B cell (primary cell): ENCODE measurements around the gene CCT4. TPM values are rescaled to one million over a fixed set of nuclear protein-coding genes. Genes with fewer than 3 reads are reported as not detected.

ENCODE experiments used
- ATAC-seq: fragments of 200-7000 bp; cut with Tn5 transposase; one replicate; pipeline ENCODE4 v1.10.0; 2021; ENCODE audit warnings: low read depth, mild to moderate bottlenecking, moderate number of reproducible peaks, moderate library complexity
- CTCF ChIA-PET: fragments of 350-600 bp; sonication (Branson Sonifier 250); formaldehyde crosslinking; loops from one replicate; lab custom pipeline; 2021; ENCODE audit warnings: antibody characterized with exemption, inconsistent platforms; lab: Charles Lee
- POLR2A ChIA-PET: fragments of 350-600 bp; sonication (Branson Sonifier 250); formaldehyde crosslinking; loops from one replicate; lab custom pipeline; 2021; ENCODE audit warnings: antibody characterized with exemption; lab: Charles Lee
- DNase-seq: peaks from one replicate; pipeline ENCODE4 v3.0.0; 2013
- H2AFZ ChIP-seq: 2 replicates; pipeline ENCODE4 v1.6.1; 2012; ENCODE audit warnings: mild to moderate bottlenecking, low read depth, low read length; ENCODE audit not compliant: insufficient read depth, poor library complexity, severe bottlenecking
- H3K27ac ChIP-seq, 2 donors: 1 replicate in 1 of 2; 2 replicates in 1 of 2; pipeline ENCODE4 v1.5.1; 2012 to 2013; ENCODE audit warnings: low read length in 2 of 2, mild to moderate bottlenecking in 2 of 2, moderate library complexity in 1 of 2
- H3K27me3 ChIP-seq, 4 experiments: fragments of 200-600 bp in 1 of 4; sonication (generic) in 1 of 4; replicated peaks in 1 of 4; 1 replicate in 2 of 4; 2 replicates in 2 of 4; pipeline versions ENCODE4 v1.6.1 to v1.7.0; 2013 to 2016; ENCODE audit warnings: low read length in 3 of 4, mild to moderate bottlenecking in 2 of 4, mixed read lengths in 1 of 4, moderate library complexity in 1 of 4; ENCODE audit not compliant: insufficient read depth in 4 of 4, control insufficient read depth in 3 of 4; ENCODE audit errors: control extremely low read depth in 1 of 4
- H3K36me3 ChIP-seq, 2 experiments: replicated peaks in 1 of 2; 1 replicate in 1 of 2; 2 replicates in 1 of 2; pipeline versions ENCODE4 v1.6.1 to v1.7.1; 2013; ENCODE audit warnings: low read length in 1 of 2; ENCODE audit not compliant: insufficient read depth in 2 of 2, control insufficient read depth in 1 of 2; ENCODE audit errors: control extremely low read depth in 1 of 2, extremely low read depth in 1 of 2
- H3K4me1 ChIP-seq, 2 donors: fragments of 200-600 bp in 1 of 2; sonication (generic) in 1 of 2; 1 replicate in 1 of 2; 2 replicates in 1 of 2; pipeline versions ENCODE4 v1.5.1 to v1.6.1; 2013 to 2017; ENCODE audit warnings: low read length in 2 of 2; ENCODE audit not compliant: control insufficient read depth in 2 of 2, insufficient read depth in 2 of 2
- H3K4me2 ChIP-seq: replicated peaks from 2 replicates; pipeline ENCODE3; 2012; ENCODE audit warnings: mild to moderate bottlenecking, low read depth, low read length; ENCODE audit not compliant: poor library complexity, severe bottlenecking
- H3K4me3 ChIP-seq, 5 experiments: fragments of 200-600 bp in 1 of 5; sonication (generic) in 1 of 5; 1 replicate in 3 of 5; 2 replicates in 2 of 5; pipeline versions ENCODE4 v1.5.1 to v1.7.0; 2011 to 2016; ENCODE audit warnings: low read length in 4 of 5, mild to moderate bottlenecking in 4 of 5, low read depth in 2 of 5, control low read depth in 1 of 5, moderate library complexity in 1 of 5; ENCODE audit not compliant: insufficient read depth in 1 of 5; ENCODE audit errors: control extremely low read depth in 1 of 5, extremely low read depth in 1 of 5
- H3K79me2 ChIP-seq: fragments of 200-600 bp; sonication (generic); one replicate; pipeline ENCODE4 v1.6.0; 2016; ENCODE audit warnings: low read length; ENCODE audit not compliant: control insufficient read depth, insufficient read depth
- H3K9ac ChIP-seq: fragments of 200-600 bp; sonication (generic); 2 replicates; pipeline ENCODE4 v1.6.1; 2017; ENCODE audit warnings: mild to moderate bottlenecking, low read length, moderate library complexity
- H3K9me3 ChIP-seq, 3 donors: one replicate each; pipeline versions ENCODE4 v1.6.1 to v1.7.1; 2013; ENCODE audit warnings: low read length in 2 of 3; ENCODE audit not compliant: control insufficient read depth in 2 of 3, insufficient read depth in 1 of 3; ENCODE audit errors: control extremely low read depth in 1 of 3
- H4K20me1 ChIP-seq: 2 replicates; pipeline ENCODE4 v1.6.0; 2012; ENCODE audit warnings: mild to moderate bottlenecking, low read length; ENCODE audit not compliant: insufficient read depth, control insufficient read depth, poor library complexity, severe bottlenecking
- H3K27ac Mint-ChIP-seq: one replicate; pipeline ENCODE4 v1.8.0; 2021; ENCODE audit warnings: mixed read lengths
- H3K27me3 Mint-ChIP-seq: one replicate; pipeline ENCODE4 v1.8.0; 2021; ENCODE audit warnings: mixed read lengths
- H3K4me1 Mint-ChIP-seq: one replicate; pipeline ENCODE4 v1.8.0; 2021; ENCODE audit warnings: mixed read lengths
- H3K4me3 Mint-ChIP-seq: one replicate; pipeline ENCODE4 v1.8.0; 2021; ENCODE audit warnings: mixed read lengths
- H3K9me3 Mint-ChIP-seq: one replicate; pipeline ENCODE4 v1.8.0; 2022; ENCODE audit warnings: mixed read lengths; ENCODE audit not compliant: insufficient read depth
- CTCF ChIP-seq: fragments of 200-600 bp; IDR thresholded peaks from one replicate; pipeline ENCODE4 v1.8.0; 2022; ENCODE audit warnings: antibody characterized with exemption, mild to moderate bottlenecking
- EZH2 ChIP-seq: IDR thresholded peaks from 2 replicates; pipeline ENCODE4 v1.6.1; 2012; ENCODE audit warnings: borderline replicate concordance, low read depth, mild to moderate bottlenecking, moderate library complexity, low read length; ENCODE audit not compliant: insufficient read depth, poor library complexity, severe bottlenecking
- WGBS: methylation state at CpG from one replicate; pipeline ENCODE4 v1.1.5; 2013; ENCODE audit warnings: missing lambda C conversion rate; ENCODE audit not compliant: insufficient coverage; 5-methylcytosine and 5-hydroxymethylcytosine counted together
- intact Hi-C: fragments of 100-400 bp; cut with micrococcal nuclease; formaldehyde crosslinking; loops from one replicate; pipeline ENCODE4 v1.10.0; 2022
- polyA plus RNA-seq: library from polyadenylated mRNA; depleted of rRNA; stranded (reverse); fragments of >200 nt; gene quantifications from 2 replicates; pipeline ENCODE4 v1.2.3, GENCODE V29; 2012
- total RNA-seq, 2 donors: library from RNA; stranded (reverse); fragments of 120-200 nt in 1 of 2; gene quantifications; 1 replicate in 1 of 2; 2 replicates in 1 of 2; pipeline versions ENCODE4 v1.2.3 to v1.2.4, GENCODE V29; 2013 to 2022

The CCT4 gene
- total and polyA plus RNA-seq, 2 donors (not counting 1 experiment from before 2014, with no cell fraction given) = 31.2 to 88.0 TPM

GRCh38 chr2:61854564-61855317 lies 33.7 kb downstream of the CCT4 start:
- Histone ChIP-seq H3K9ac (peak overlapping the region; percentile 84), H4K20me1 (no peaks in the 10 kb centered on the region)

More at GRCh38 chr2:61854564-61855317, 33.7 kb downstream of the CCT4 start:
- Histone ChIP-seq H3K9me3 (no peaks in the 10 kb centered on the region), H2AFZ (peak overlapping the region; percentile 99), H3K79me2 (no peaks in the 10 kb centered on the region), H3K4me2 (peak overlapping the region; percentile 91), H3K27me3 (no peaks in the 10 kb centered on the region), H3K4me1 (peaks cover 11 to 16% of the 10 kb centered on the region in 2 donors), H3K4me3 (peak overlapping the region; percentile 92 to 99 (median 98)), H3K27ac (peak overlapping the region; percentile 56 to 59), H3K36me3 (no peaks in the 10 kb centered on the region)
- Mint-ChIP-seq H3K4me1 (peaks cover 23% of the 10 kb centered on the region), H3K27ac (peak overlapping the region; percentile 92), H3K9me3 (no peaks in the 10 kb centered on the region), H3K27me3 (no peaks in the 10 kb centered on the region), H3K4me3 (peak overlapping the region; percentile 94)
- no peak for TF ChIP-seq EZH2
- TF ChIP-seq CTCF = no peak
- ChIA-PET POLR2A (interaction anchor here (0.8 to 1.5 kb wide), 5 partner anchors 13 to 383 kb away, joined by 3 to 7 read pairs (median 3); partner anchors contain the start of gene XPO1), CTCF (no interaction called here)
- peak; percentile 83 for ATAC-seq
- DNase-seq = peak; percentile 96
- intact Hi-C loops = loop anchor here (1.0 to 5.0 kb wide), 9 partner anchors 34 to 1986 kb away; partner anchors contain the start of genes CCT4, COMMD1, PAPOLG and UGP2
- WGBS = 6% methylated on average over 20 of the region's 23 CpGs
